ENCODE results near the gene LAPTM5. TPM values are rescaled to one million over a fixed set of nuclear protein-coding genes. Genes with fewer than 3 reads are reported as not detected.

LAPTM5 gene
- total and polyA plus RNA-seq, 2 donors (not counting 3 experiments of a cell fraction or from before 2014, with no cell fraction given), result 83.4 to 95.2 TPM

GRCh38 chr1:30754684-30755171, 2.8 kb downstream of the LAPTM5 start:
- H3K27ac ChIP-seq (ENCODE audit: insufficient read depth, low read depth, low read length), result no peak overlapping the region
- H4K20me1 ChIP-seq (replicated peaks; ENCODE audit: control insufficient read depth, extremely low read depth, insufficient read depth, low read length), result no peaks in the 10 kb centered on the region
- H3K9me1 ChIP-seq (replicated peaks; ENCODE audit: control insufficient read depth, extremely low read depth, insufficient read depth, low read length), result no peaks in the 10 kb centered on the region
- peaks cover 31% of the 10 kb centered on the region for H3K4me1 ChIP-seq (ENCODE audit: control insufficient read depth, extremely low read depth, insufficient read depth, low read length)
- no peaks in the 10 kb centered on the region for H3K36me3 ChIP-seq (ENCODE audit: control insufficient read depth in 2 of 2, extremely low read depth in 1 of 2, insufficient read depth in 2 of 2, low read length in 2 of 2)
- H3K79me2 ChIP-seq (ENCODE audit: control insufficient read depth, insufficient read depth, low read length), result peaks cover 34% of the 10 kb centered on the region
- H3K4me2 ChIP-seq (ENCODE audit: insufficient read depth, low read length), result no peak overlapping the region
- no peak overlapping the region for H2AFZ ChIP-seq (ENCODE audit: low read depth, low read length)
- POLR2A ChIA-PET, result no interaction called here
- FAIRE-seq (no peak), DNase-seq (ENCODE audit: low read depth, low spot score) (no peak)
- H3K4me3 ChIP-seq (replicated peaks in 1 of 3; ENCODE audit: insufficient read depth in 1 of 3, low read depth in 1 of 3, low read length in 3 of 3), result no peak overlapping the region
- TF ChIP-seq JUN (IDR thresholded peaks at IDR 0.05; ENCODE audit: borderline replicate concordance, insufficient read depth, insufficient read length, low read depth), result no peak
- TF ChIP-seq FOS (IDR thresholded peaks at IDR 0.05; ENCODE audit: borderline replicate concordance, insufficient read depth, low read length), result no peak
- no peak overlapping the region for H3K9ac ChIP-seq (replicated peaks; ENCODE audit: extremely low read depth, insufficient read depth, low read length)
- H3K27me3 ChIP-seq (ENCODE audit: control insufficient read depth in 2 of 2, insufficient read depth in 2 of 2, low read length in 2 of 2), result no peaks in the 10 kb centered on the region
- dilution Hi-C loops (cut with MboI; ENCODE audit: extremely low pct_ligation_motif_present, low sequenced_read_pairs) (no loop called here), intact Hi-C loops (cut with micrococcal nuclease) (no loop called here)
- H3K9me3 ChIP-seq (replicated peaks; ENCODE audit: control insufficient read depth, insufficient read depth, low read length), result no peaks in the 10 kb centered on the region
- CTCF ChIA-PET, result interaction anchor here (1.0 to 3.9 kb wide), 5 partner anchors 9 to 36 kb away, joined by 3 to 20 read pairs (median 4); no protein-coding TSS in a partner anchor
- BruUV-seq (replicated peaks), result no TSS peak

- CTCF ChIA-PET, result interaction anchor here (1.4 to 3.9 kb wide), 2 partner anchors 9 to 26 kb away, joined by 4 to 20 read pairs; no protein-coding TSS in a partner anchor
Measured at GRCh38 chr1:30753660-30754123, 3.9 kb downstream of the LAPTM5 start.

More at GRCh38 chr1:30753660-30754123, 3.9 kb downstream of the LAPTM5 start:
- Histone ChIP-seq H3K79me2 (ENCODE audit: control insufficient read depth, insufficient read depth, low read length) (peaks cover 36% of the 10 kb centered on the region), H3K9me1 (replicated peaks; ENCODE audit: control insufficient read depth, extremely low read depth, insufficient read depth, low read length) (no peaks in the 10 kb centered on the region), H3K4me2 (ENCODE audit: insufficient read depth, low read length) (no peak overlapping the region), H3K27ac (ENCODE audit: insufficient read depth, low read depth, low read length) (no peak overlapping the region), H3K9me3 (replicated peaks; ENCODE audit: control insufficient read depth, insufficient read depth, low read length) (no peaks in the 10 kb centered on the region), H3K27me3 (ENCODE audit: control insufficient read depth in 2 of 2, insufficient read depth in 2 of 2, low read length in 2 of 2) (no peaks in the 10 kb centered on the region), H4K20me1 (replicated peaks; ENCODE audit: control insufficient read depth, extremely low read depth, insufficient read depth, low read length) (no peaks in the 10 kb centered on the region), H3K4me3 (replicated peaks in 1 of 3; ENCODE audit: insufficient read depth in 1 of 3, low read depth in 1 of 3, low read length in 3 of 3) (no peak overlapping the region), H3K9ac (replicated peaks; ENCODE audit: extremely low read depth, insufficient read depth, low read length) (no peak overlapping the region), H2AFZ (ENCODE audit: low read depth, low read length) (no peak overlapping the region), H3K4me1 (ENCODE audit: control insufficient read depth, extremely low read depth, insufficient read depth, low read length) (peaks cover 31% of the 10 kb centered on the region), H3K36me3 (ENCODE audit: control insufficient read depth in 2 of 2, extremely low read depth in 1 of 2, insufficient read depth in 2 of 2, low read length in 2 of 2) (no peaks in the 10 kb centered on the region)
- dilution Hi-C loops (cut with MboI; ENCODE audit: extremely low pct_ligation_motif_present, low sequenced_read_pairs), result no loop called here
- FAIRE-seq, result no peak
- POLR2A ChIA-PET, result no interaction called here
- no peak for DNase-seq (ENCODE audit: low read depth, low spot score)
- no peak for TF ChIP-seq POLR2AphosphoS5 (IDR thresholded peaks at IDR 0.05; ENCODE audit: insufficient read depth, low read depth, low read length)
- no peak for TF ChIP-seq GATA2 (IDR thresholded peaks at IDR 0.05; ENCODE audit: insufficient read depth, insufficient read length, low read depth, low read length)
- TF ChIP-seq EZH2 (IDR thresholded peaks at IDR 0.05; ENCODE audit: borderline replicate concordance, low read depth, low read length, severe bottlenecking), result no peak
- TF ChIP-seq MYC (IDR thresholded peaks at IDR 0.05; ENCODE audit: low read depth, low read length), result no peak
- TF ChIP-seq POLR2A (IDR thresholded peaks at IDR 0.05; ENCODE audit: low read depth, low read length), result no peak
- no peak for TF ChIP-seq CTCF (IDR thresholded peaks at IDR 0.05; ENCODE audit: extremely low read depth in 1 of 2, insufficient read depth in 1 of 2, low read depth in 1 of 2, low read length in 2 of 2)
- no peak for TF ChIP-seq JUN (IDR thresholded peaks at IDR 0.05; ENCODE audit: borderline replicate concordance, insufficient read depth, insufficient read length, low read depth)
- TF ChIP-seq FOS (IDR thresholded peaks at IDR 0.05; ENCODE audit: borderline replicate concordance, insufficient read depth, low read length), result no peak
- TF ChIP-seq MAX (IDR thresholded peaks at IDR 0.05; ENCODE audit: insufficient read depth, insufficient read length), result no peak
- intact Hi-C loops (cut with micrococcal nuclease), result no loop called here
- no TSS peak for BruUV-seq (replicated peaks)
